IPS-NIHi11 (cell line): ENCODE measurements around the gene BIRC7.

Experiments used
- DNase-seq: peaks from one replicate; pipeline ENCODE4 v3.0.0; 2012; ENCODE audit warnings: mixed read lengths, low spot score

The BIRC7 gene

GRCh38 chr20:63235399-63235983 is at the start of gene BIRC7:
Gene BIRC7 (plus strand): TSS chr20:63235905. CDS start chr20:63236097, 192 bp downstream.
- DNase-seq = no peak

GRCh38 chr20:63186084-63186483 is 49.6 kb upstream of the BIRC7 start:
- DNase-seq = no peak

- no peak for DNase-seq
Measured at GRCh38 chr20:63186528-63187316, 49.0 kb upstream of the BIRC7 start.

GRCh38 chr20:63187338-63188158 is 48.2 kb upstream of the BIRC7 start:
- no peak for DNase-seq

- no peak for DNase-seq
Measured at GRCh38 chr20:63188159-63188442, 47.6 kb upstream of the BIRC7 start.

- DNase-seq = no peak
Measured at GRCh38 chr20:63188641-63189321, 46.9 kb upstream of the BIRC7 start.

GRCh38 chr20:63189322-63189642 is 46.4 kb upstream of the BIRC7 start:
- DNase-seq = no peak

- DNase-seq = no peak
Measured at GRCh38 chr20:63189846-63190559, 45.7 kb upstream of the BIRC7 start.

- DNase-seq = no peak
Measured at GRCh38 chr20:63190828-63191227, 44.9 kb upstream of the BIRC7 start.

GRCh38 chr20:63191400-63191799 is 44.3 kb upstream of the BIRC7 start:
- DNase-seq = no peak

GRCh38 chr20:63192721-63193120 is 43.0 kb upstream of the BIRC7 start:
- no peak for DNase-seq

GRCh38 chr20:63194007-63194796 is 41.5 kb upstream of the BIRC7 start:
- DNase-seq = no peak

- no peak for DNase-seq
Measured at GRCh38 chr20:63194797-63195173, 40.9 kb upstream of the BIRC7 start.

- no peak for DNase-seq
Measured at GRCh38 chr20:63196768-63197470, 38.8 kb upstream of the BIRC7 start.

GRCh38 chr20:63198606-63199005 is 37.1 kb upstream of the BIRC7 start:
- no peak for DNase-seq

GRCh38 chr20:63202021-63202420 is 33.7 kb upstream of the BIRC7 start:
- DNase-seq = no peak

- no peak for DNase-seq
Measured at GRCh38 chr20:63202811-63203526, 32.7 kb upstream of the BIRC7 start.

- no peak for DNase-seq
Measured at GRCh38 chr20:63204362-63204761, 31.3 kb upstream of the BIRC7 start.

- DNase-seq = no peak
Measured at GRCh38 chr20:63205896-63206295, 29.8 kb upstream of the BIRC7 start.

GRCh38 chr20:63206878-63207277 is 28.8 kb upstream of the BIRC7 start:
- no peak for DNase-seq
